ENCODE data around the gene SURF6.

SURF6 gene

DNA sequence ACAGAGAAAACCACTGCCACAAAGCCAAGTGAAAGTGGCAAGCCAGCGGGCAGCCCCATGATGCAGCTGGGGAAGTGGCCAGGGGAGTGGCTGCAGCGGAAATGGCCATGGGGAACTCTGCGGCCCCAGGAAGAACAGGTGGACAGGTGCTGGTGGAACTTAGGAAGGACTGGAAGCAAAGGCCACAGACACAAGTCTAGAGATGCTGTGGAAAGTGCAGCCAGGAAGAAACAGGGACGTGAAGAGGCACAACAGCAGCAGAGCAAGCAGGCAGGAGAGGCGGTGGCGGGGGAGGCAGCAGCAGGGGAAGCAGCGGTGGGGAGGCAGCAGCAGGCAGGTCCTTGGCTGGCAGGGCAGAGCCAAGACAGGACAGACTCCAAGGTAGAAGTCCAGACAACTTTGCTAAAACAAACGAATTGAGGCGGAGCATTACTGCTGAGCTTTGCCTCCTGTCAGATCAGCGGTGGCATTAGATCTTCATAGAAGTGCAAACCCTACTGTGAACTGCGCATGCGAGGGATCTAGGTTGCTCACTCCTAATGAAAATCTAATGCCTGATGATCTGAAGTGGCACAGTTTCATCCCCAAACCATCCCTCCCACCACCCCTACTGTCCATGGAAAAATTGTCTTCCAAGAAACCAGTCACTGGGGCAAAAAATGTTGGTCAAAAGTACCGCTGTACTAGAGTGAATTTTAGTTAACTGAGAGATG, 11.8 kb downstream of the SURF6 start:
- Histone ChIP-seq H3K4me1 (ENCODE audit: control insufficient read depth, low read length) (no peaks in the 10 kb centered on the region), H3K9me2 (replicated peaks; ENCODE audit: control insufficient read depth, low read length) (no peaks in the 10 kb centered on the region), H3K9me3 (ENCODE audit: control insufficient read depth, insufficient read depth, low read length) (no peaks in the 10 kb centered on the region), H3K4me2 (ENCODE audit: low read length) (no peak overlapping the region), H3F3A (ENCODE audit: control insufficient read depth, insufficient read depth) (0 out of 2 replicates have a peak, but pooled peaks cover 9% of the 10 kb centered on the region), H3K4me3 (ENCODE audit: low read length) (no peak overlapping the region), H3K79me2 (ENCODE audit: control insufficient read depth, low read length) (no peaks in the 10 kb centered on the region), H3K36me3 (ENCODE audit: control insufficient read depth, low read length) (peaks cover 5% of the 10 kb centered on the region; the same call in 1 of the 2 replicates), H3K27ac (ENCODE audit: low read depth, low read length) (no peak overlapping the region), H3K27me3 (ENCODE audit: control insufficient read depth, low read length) (no peaks in the 10 kb centered on the region), H4K20me1 (ENCODE audit: control insufficient read depth, insufficient read depth, low read depth, low read length) (peaks cover 5% of the 10 kb centered on the region; the same call in 1 of the 2 replicates)
- TF ChIP-seq EZH2phosphoT487 (IDR thresholded peaks at IDR 0.05; ENCODE audit: borderline replicate concordance, low read length), result no peak
- TF ChIP-seq, protein P1, sequence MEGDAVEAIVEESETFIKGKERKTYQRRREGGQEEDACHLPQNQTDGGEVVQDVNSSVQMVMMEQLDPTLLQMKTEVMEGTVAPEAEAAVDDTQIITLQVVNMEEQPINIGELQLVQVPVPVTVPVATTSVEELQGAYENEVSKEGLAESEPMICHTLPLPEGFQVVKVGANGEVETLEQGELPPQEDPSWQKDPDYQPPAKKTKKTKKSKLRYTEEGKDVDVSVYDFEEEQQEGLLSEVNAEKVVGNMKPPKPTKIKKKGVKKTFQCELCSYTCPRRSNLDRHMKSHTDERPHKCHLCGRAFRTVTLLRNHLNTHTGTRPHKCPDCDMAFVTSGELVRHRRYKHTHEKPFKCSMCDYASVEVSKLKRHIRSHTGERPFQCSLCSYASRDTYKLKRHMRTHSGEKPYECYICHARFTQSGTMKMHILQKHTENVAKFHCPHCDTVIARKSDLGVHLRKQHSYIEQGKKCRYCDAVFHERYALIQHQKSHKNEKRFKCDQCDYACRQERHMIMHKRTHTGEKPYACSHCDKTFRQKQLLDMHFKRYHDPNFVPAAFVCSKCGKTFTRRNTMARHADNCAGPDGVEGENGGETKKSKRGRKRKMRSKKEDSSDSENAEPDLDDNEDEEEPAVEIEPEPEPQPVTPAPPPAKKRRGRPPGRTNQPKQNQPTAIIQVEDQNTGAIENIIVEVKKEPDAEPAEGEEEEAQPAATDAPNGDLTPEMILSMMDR (IDR thresholded peaks at IDR 0.05; ENCODE audit: low read depth, low read length, poor library complexity, severe bottlenecking), result no peak

DNA sequence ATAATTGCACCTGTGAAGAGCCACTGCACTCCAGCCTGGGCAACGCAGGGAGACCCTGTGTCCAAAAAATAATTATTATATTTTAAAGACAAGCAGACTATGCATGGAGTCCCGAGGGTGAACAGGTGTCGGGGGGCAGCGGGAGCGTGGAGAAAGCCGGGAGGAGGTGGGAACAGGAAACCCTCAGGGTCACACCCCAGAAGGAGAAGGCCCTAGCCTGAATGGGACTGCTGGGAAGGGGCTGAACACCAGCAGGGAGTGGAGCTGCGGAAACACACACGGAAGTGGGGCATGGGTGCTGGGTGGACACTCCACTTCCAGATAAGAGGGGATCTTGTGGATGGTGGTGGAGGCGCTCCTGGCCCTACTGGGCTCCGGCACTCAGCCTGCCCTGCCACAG, 12.8 kb downstream of the SURF6 start:
- Histone ChIP-seq H3K79me2 (ENCODE audit: control insufficient read depth, low read length) (no peaks in the 10 kb centered on the region), H3F3A (ENCODE audit: control insufficient read depth, insufficient read depth) (0 out of 2 replicates have a peak, but pooled peaks cover 9% of the 10 kb centered on the region), H3K27ac (ENCODE audit: low read depth, low read length) (no peak overlapping the region), H3K36me3 (ENCODE audit: control insufficient read depth, low read length) (no peaks in the 10 kb centered on the region; the same call in 1 of the 2 replicates), H3K9me2 (replicated peaks; ENCODE audit: control insufficient read depth, low read length) (no peaks in the 10 kb centered on the region), H3K4me3 (ENCODE audit: low read length) (no peak overlapping the region), H3K27me3 (ENCODE audit: control insufficient read depth, low read length) (no peaks in the 10 kb centered on the region), H3K4me2 (ENCODE audit: low read length) (no peak overlapping the region), H4K20me1 (ENCODE audit: control insufficient read depth, insufficient read depth, low read depth, low read length) (no peaks in the 10 kb centered on the region), H3K9me3 (ENCODE audit: control insufficient read depth, insufficient read depth, low read length) (no peaks in the 10 kb centered on the region), H3K4me1 (ENCODE audit: control insufficient read depth, low read length) (no peaks in the 10 kb centered on the region)
- no peak for TF ChIP-seq EZH2phosphoT487 (IDR thresholded peaks at IDR 0.05; ENCODE audit: borderline replicate concordance, low read length)
- TF ChIP-seq, protein P1 (IDR thresholded peaks at IDR 0.05; ENCODE audit: low read depth, low read length, poor library complexity, severe bottlenecking), result no peak

GRCh38 chr9:133322701-133323100, 13.3 kb downstream of the SURF6 start:
- no peak overlapping the region for H3K4me2 ChIP-seq (ENCODE audit: low read length)
- TF ChIP-seq, protein P1 (IDR thresholded peaks at IDR 0.05; ENCODE audit: low read depth, low read length, poor library complexity, severe bottlenecking), result no peak
- no peak for TF ChIP-seq EZH2phosphoT487 (IDR thresholded peaks at IDR 0.05; ENCODE audit: borderline replicate concordance, low read length)
- H3K36me3 ChIP-seq (ENCODE audit: control insufficient read depth, low read length), result no peaks in the 10 kb centered on the region
- no peaks in the 10 kb centered on the region for H3K27me3 ChIP-seq (ENCODE audit: control insufficient read depth, low read length)
- H3K79me2 ChIP-seq (ENCODE audit: control insufficient read depth, low read length), result no peaks in the 10 kb centered on the region
- 0 out of 2 replicates have a peak, but pooled peaks cover 6% of the 10 kb centered on the region for H3F3A ChIP-seq (ENCODE audit: control insufficient read depth, insufficient read depth)
- H4K20me1 ChIP-seq (ENCODE audit: control insufficient read depth, insufficient read depth, low read depth, low read length), result no peaks in the 10 kb centered on the region
- no peak overlapping the region for H3K27ac ChIP-seq (ENCODE audit: low read depth, low read length)
- no peaks in the 10 kb centered on the region for H3K9me2 ChIP-seq (replicated peaks; ENCODE audit: control insufficient read depth, low read length)
- no peak overlapping the region for H3K4me3 ChIP-seq (ENCODE audit: low read length)
- no peaks in the 10 kb centered on the region for H3K9me3 ChIP-seq (ENCODE audit: control insufficient read depth, insufficient read depth, low read length)
- no peaks in the 10 kb centered on the region for H3K4me1 ChIP-seq (ENCODE audit: control insufficient read depth, low read length)
